Activated CD4-positive, alpha-beta T cell treated with anti-CD3 and anti-CD28 coated beads, Interleukin-2, amount 50 U/mL, for 16 hours (primary cell): ENCODE results near the gene BTBD9.

Experiments
- DNase-seq: peaks from one replicate; pipeline ENCODE4 v3.0.0-alpha.2; 2020

The BTBD9 gene

DNA sequence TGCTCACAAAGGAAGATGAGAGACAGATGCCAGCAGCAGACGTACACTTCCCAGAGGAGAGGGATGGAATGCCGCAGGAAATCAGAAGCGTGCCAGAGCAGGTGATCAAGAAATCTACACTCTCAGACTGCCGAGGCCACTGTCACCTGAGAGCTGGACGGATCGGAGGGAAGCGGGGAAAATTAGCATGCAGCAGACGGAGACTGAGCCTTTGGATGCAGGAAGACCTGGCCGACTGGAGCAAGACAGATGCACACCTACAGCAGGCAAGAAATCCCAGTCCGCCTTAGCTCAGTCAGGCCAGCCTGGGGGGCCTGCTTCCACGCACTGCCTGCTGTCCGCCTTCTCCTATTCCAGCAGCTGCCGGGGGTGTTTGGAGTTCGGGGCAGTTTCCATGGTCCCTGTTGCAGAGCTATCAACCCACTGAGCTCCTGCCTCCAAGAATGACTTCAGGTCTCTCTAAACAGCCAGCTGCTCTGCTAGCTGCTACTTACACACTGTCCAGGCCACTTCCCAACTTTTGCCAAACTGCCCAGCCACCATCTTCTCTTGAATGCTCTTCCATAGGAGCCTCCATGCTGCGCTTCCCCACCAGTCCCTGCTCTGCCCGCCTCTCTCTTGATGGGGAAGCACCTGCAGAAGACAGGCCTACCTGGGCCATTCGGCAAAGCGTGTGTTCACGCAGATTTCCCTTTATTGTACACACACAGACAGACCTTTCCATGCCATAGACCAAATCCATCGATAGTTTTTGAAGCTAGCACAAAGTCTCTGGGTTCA lies 451.7 kb downstream of the BTBD9 start:
- no peak for DNase-seq

DNA sequence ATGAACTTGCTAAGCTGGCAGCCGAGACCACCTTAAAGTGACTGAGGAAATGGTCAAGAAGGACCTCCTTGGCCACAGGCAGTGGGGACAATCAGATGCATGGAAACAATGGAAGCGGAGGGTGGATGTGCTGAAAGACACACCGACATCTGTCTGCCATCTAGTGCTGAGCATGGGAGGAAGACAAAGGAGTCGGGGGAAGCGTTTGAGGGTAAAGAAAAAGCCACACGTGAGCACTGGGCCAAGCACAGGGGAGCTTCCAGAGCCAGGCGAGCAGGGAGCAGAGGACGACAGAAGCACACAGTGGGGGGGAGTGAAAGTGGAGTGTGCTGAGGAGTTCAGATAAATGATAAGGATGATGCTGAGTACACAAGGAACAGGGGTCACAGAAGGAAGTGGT lies 452.4 kb downstream of the BTBD9 start:
- DNase-seq = no peak

DNA sequence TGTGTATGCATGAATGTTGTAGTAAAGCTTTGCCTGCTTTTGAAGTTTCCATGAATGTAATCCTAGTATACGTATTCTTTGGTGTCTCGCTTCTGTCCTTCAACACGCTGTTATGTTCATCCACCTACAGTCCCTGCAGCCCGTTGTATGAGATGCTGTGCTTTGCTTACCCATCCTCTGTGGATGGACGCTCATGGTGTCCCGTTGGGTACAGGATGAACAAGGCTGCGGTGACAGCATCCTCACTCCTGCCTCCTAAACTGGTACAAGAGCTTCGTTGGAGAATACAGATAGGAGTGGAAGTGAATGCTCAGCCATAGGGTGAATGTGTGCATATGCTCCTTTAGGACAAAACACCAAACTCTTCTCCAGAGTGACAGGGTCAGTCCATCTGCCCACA lies 454.0 kb downstream of the BTBD9 start:
- no peak for DNase-seq

DNA sequence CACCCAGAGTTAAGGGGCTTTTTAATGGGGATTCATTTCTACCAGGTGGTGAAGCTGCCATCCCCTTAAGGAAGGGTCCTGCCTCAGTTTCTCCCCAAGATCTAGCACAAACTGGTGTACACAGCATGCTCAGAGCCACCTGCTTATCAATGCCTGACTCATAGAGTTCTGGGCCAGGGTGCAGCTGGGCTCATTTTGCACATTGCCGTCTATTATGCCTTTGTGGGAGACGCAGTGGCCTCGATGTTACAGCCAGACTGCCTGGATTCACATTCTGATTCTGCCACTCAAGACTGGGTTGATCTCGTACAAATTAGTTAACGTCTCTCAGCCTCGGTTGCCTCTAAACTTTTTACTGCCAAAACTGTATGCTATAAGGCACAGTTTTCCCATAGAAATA lies 454.5 kb downstream of the BTBD9 start:
- DNase-seq = no peak

DNA sequence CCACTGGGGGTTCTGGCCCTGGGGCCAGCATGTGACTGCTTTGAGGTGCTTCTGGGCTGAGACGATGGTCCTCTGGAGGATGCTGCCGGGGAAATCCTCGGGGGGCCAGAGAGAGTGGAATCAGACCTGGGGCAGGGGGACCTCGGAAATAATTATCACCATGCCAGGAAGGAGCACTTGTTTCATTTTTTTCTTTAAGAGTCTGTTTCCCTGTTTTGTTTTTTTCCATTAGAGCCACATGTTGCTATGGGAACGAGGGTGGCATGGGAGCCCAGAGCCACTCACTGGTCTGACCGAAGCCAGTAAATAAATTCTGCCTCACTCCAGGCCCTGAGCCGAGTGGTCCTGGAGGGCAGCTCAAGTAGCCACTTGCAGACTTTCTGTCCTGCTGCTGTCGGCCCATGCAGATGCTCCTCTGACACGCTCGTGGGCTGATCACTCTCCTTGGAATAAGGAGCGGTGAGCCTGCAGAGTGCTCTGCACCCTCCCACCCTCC lies 455.1 kb downstream of the BTBD9 start:
- DNase-seq = no peak

DNA sequence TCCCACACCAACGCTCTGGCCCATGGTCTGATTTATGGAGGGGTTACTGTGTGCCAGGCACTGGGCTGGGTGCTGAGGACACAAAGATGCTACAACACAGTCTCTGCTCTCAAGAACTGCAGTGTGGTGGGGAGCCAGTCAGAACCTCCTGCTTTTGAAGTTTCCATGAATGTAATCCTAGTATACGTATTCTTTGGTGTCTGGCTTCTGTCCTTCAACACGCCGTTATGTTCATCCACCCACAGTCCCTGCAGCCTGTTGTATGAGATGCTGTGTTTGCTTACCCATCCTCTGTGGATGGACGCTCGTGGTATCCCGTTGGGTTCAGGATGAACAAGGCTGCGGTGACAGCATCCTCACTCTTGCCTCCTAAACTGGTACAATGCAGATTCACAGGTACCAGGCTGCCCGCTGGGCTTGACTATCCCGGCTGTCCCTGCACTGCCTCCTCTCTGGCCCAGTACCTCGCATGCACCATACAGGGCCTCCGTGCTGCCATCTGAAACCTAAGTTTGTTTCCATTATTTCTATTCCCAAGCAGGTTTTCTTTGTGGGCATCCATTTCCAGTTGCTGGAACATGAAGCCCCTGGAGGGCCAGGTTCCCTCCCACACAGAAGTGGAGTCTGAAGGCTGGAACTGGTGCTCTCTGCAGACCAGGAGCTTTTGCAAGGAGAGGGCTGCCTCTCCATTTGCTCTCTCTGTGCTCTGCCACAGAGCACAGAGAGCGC lies 455.7 kb downstream of the BTBD9 start:
- DNase-seq = no peak

DNA sequence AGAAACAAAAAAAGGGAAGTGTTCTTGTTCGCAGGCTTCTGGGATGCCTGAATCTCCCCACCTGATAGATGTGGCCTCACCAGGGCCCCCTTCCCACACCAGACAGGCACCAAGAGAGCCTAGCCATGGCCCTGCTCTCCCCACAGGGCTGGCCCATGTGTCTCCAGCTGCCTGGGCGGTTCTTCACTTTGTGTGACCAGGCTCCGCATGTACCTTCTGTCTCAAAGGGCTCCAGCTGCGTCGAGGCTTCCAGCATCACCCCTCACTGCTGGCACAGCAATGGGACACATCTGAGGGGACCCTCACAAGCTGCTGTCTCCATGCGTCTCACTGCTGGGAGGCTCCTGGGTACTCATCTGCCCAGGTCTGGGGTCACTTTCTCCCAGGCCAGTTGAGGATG lies 457.3 kb downstream of the BTBD9 start:
- no peak for DNase-seq

DNA sequence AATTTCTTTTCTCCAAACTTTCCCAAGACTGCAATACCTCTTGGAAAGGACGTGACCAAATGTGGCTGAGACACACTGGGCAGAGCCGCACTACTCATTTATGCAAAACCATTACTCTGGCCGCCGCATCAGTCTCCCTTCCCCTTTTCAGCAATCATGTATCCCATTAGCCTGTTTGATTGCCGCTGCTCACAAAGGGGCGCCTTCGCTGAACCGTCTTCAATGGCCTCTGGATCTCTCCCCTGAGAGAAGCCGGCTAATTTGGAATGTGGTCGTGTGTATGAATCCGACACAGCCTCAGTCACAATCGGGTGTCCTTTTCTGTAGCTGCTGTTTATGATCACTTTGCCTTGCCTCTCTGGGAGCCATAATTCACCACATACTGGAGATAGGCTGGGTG lies 459.1 kb downstream of the BTBD9 start:
- DNase-seq = no peak

DNA sequence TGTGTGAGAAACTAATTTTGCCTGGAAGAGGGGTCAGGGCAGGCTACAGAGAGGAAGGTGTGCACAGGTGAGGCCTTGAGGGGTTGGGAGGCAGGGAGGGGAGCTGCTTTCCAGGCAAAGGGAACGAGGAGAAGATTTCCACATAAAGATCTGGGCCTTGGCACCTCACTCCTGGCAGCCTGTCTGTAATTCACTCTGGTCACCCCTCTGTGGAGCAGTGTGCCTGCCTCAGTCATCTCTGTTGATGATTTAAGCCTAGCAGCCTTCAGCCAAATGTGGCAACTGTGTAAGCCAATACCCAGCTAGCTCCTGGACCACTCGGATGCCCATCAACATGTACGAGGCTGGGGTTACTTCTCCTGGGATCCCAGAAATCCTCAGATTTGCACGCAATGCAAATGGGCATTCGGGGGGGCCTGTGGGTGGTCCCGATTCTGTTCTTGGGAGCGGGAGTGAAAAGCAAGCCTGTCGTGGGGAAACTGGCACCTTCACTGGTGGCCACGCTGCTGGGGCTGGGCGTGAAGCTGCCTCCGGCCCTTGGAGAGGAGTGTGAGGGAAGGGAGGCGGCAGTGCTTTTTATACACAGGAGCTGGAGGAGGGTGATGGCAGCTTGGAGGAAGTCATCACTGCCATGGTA lies 459.8 kb downstream of the BTBD9 start:
- no peak for DNase-seq

DNA sequence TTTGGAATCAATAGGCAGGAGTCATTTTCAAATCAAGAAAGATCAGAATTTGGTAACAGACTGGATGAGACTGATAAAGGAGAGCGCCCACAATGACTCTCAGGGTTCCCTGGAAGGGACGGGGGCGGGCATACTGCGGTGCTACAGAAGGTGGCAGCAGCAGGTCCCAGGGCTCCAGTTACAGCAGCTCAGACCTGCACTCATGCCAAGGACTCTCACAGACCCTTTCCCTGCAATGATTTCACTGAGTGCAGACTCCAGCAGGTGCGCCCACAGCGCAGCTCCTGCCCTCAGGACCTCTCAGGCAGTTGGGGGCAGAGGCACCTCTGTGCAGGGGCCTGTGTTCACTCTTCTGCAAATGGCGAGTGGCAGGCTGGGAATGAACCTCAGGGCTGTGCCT lies 460.4 kb downstream of the BTBD9 start:
- no peak for DNase-seq

DNA sequence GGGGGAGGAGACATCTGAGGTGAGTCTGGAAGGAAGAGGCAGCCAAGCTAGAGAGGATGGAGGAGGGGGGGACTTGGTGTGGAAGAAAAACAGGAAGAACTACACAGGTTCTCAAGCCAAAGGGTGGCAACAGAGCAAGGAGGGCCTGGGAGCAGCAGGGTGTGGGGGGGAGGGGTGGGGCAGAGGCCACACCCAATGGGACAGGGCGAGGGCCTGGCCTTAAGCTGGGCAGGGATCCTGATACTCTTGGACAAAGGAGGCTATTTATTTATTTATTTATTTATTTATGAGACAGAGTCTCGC lies 461.2 kb downstream of the BTBD9 start:
- no peak for DNase-seq

DNA sequence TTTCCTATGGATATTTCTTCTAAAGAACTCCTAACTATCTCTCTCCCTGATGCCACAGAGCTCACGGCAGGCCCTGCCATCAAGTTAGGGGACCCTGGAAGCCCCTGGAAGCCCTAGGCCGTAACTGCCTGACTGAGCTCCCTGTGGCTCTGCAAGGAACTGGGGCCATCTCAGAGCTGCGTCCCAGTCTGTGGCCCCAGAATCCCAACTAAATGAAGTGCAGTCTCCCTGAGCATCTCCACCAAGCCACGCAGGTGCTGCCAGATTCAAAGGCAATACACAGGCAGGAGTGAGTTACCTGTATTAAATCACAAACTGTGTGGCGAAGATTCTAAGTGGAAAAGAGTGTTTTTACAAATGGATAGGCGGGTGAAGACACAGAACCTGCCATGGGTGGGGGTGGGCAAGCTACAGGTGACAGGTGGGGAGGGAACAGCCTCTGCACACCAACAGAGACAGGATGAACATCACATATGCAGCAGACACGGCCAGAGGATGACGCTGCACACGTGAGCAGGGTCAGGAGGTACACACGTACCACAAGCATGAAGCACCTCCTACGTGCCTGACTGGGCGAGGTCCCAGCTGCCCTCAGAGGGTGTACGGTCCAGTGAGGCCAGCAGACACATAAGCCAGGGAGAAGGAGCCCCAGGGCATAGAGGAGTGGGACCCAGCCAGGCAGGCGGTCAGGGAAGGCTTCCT lies 461.7 kb downstream of the BTBD9 start:
- DNase-seq = no peak

DNA sequence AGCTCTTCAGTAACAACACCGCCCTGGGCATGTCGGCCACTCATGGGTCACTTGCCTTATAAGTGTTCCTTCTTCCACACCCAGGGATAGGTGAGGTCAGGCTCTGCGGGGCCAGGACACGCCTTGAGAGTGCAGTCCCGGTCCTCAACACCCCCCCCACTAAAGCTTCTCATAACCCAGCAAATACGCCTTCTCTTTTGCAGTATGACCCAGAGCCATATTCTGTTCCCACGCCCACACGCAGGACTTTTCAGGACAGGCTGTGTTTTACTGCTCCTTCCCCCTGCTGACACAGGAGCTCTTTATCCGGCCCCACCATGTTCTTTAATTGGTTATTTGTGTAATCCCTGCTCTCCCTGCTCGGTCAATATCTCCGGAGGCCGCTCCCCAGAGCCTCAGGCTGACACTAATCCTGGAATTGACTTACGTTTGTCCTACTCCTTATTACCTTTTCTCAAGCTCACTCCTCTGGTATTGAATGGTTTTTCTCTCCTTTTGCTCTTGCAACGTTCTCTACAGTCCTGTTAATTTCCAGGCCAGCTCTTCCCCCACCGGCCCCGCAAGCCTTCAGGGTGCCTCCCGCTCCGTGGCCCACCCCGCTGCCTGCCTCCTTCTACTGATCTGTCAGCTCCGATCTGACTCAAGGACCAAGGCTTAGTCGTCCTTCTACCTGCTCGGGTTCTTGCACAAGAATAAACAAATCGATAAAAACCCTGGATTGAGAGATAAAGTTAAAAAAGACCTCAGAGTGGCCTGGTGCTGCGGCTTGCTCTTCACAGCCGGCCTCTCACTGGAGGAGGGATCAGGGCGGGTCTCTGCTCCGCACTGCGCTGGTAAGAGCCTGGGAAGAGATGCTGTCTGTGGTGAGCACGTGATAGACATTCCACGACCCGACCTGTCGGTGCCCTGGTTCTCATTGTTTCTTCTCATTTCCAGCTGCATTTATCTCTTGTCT lies 462.7 kb downstream of the BTBD9 start:
- no peak for DNase-seq

DNA sequence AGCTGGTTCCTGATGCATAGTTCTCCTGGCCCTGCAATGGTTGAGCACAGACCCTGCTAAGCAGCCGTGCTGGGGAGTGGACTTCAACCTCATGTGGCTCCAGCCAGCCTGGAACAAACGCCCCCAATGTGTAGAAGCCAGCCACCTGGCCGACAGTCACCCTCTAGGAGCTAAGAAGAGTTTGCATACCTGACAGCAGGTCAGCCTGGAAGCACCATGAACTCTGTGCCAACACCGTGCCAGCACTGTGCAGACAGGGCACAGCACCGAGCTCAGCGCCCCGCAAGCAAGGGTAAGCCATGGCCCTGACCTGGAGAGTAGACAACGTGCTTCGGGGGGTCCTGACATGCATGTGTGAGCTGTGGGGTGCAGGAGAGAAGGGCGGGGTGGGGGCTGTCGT lies 463.9 kb downstream of the BTBD9 start:
- no peak for DNase-seq

DNA sequence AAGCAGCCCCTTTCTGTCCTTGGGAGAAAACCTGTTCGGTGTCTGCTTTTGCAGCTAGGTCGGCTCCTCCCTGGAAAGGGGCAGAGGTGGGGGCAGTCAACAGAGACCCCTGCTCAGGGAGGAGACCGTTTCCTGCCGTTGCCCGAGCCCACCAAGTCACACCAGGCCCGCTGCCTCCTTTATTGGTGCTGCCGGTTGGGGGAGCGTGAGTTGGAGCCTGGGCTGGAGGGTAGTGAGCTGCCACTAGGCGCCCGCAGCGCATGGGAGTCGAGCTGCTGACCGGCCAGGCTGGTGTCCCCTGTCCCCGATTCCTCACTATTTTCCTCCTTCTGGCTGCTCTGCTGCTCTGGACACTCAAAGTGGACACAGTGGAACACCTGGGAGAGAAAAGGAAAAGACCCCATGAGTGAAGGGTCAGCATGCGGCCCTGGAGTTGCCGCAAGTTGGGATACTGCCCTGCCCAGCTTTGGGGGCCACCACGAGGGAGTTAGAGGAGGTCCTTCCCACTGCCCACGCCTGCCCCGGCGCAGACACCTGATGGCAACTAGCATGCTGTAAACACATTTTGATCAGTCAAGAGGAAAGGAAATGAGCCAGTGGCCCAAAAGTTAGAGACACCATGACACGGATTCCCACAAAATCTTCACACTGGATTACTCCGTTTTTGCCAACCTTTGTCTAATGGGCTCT lies 464.8 kb downstream of the BTBD9 start:
- no peak for DNase-seq

DNA sequence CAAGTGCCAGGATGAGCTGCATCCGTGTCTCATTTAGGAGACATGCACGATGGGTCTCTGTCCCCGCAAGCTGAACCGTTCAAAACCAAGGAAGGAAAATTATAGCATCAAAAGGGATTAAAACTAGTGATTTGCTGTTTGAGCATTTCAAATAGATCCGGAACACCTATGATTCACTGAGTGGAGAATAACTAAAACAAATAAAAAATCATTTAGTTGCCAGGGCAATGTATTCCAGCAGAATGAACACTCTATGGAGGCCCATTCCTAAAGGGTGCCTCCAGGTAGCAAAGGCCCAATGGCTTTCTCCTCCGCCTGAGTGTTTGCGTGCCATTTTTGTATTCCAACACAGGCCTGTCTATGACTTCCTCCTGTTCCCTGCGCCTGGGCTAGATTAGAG lies 465.4 kb downstream of the BTBD9 start:
- DNase-seq = no peak

DNA sequence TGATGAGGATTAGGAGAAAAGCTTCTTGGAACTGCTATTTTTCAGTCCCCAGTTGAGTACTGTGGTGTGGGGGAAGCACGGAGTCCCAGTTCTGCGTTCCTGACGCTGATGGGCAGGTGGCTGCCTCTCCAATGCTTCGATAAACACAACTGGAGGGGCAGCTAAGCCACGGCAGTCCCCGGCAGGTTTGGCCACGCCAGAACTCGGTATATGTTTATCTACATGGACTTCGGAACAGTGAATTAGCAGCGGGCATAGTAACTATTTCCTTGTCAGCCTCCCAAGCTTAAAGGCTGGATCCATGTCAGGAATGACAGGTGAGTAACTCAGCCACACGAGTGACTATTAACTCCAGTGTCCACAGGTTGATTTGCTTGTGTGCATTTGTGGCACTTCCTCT lies 465.8 kb downstream of the BTBD9 start:
- no peak for DNase-seq

DNA sequence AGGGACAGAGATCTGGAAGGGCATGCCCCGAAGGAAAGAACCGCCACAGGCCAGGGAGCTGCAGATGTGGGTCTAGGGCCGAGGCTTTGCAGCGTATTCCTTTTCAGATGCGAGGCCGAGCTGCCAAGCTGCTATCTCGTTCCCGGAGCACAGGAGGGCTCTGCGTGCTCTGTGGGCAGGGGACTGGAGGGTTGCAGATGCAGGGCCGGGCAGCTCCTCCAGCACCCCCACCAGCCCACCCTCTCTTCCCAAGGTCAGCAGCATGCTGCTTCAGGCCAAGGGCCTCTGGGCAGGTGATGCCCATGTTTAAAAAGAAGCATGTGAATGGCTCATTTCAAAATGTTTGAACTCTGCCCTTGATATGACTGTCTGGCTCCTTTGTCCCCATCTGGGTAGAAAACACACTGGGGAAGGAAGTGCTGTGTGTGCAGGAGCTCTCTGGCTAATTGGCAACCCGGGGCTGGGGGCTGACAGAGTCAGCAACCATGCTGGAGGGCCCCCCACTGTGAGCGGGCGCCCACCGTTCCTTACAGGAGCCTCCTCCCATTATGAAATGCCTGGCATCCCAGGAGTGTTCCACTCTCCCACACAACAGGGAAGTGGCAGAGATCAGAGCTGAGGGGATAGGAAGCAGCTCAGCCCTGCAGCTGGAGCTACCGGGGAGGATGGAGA lies 466.9 kb downstream of the BTBD9 start:
- no peak for DNase-seq

DNA sequence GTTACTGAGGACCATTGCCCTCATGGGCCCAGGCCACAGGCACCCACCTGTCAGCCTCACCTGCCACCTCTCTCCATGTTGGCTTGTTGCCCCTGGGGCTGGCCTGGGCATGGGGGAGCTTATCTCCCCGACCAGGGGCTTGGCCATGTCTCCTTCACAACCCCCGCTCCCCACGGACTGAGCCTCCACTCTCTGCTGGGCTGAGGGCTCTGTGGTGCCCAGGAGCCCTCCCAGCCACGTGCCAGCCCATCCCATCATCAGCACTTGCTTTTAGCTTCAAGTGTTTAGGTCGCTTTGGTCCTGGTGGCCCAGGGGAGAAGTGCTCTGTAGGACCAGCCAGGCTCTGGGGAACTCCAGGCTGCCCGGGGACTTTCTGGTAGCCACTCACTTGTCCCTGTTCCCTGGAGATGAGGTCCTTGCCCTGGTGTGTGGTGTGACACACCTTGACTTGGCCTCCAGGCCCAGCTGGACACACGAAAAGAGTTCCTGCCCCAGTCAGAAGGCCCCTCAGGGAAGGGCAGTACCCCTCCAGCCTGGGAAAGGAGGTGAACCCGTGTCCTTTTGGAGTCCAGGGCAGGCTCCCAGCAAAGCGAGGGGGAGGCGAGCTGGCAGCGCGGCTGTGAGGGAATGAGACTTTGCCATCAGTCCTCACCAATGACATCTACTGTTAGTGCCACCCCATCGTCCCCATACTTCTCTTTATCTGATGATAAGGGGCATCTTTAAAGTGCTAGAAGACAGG lies 467.6 kb downstream of the BTBD9 start:
- DNase-seq = no peak

DNA sequence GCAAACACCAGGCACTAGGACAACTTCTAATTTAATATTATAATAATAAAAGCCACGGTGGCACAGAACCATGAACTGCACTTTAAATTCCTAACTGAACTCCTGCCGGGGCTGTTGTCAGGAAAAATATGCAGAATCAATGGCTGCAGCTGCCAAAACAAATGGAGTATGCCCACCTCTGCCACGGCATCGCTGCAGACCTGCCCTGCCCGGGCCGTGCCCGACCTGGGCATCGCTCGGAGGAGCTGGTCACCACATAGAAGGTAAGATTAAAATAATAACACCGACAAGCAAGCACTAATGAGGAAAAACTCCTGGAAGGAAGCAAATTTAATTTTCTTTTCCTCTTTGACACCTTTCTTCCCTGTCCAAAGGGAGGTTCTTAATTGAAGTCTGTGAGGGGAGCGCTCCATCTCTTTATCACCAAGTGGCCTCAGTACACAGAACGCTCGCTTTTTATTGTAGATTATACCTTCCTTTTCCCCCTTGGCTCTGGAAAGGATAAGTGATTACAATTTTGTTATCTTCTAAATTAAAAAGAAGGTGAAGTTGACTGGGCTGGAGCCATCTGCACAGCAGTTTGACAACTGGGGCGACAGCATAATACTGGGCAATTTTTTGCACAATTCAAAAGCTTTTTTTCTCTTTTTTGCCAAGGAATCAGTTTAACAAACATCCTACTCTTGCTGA lies 468.9 kb downstream of the BTBD9 start:
- no peak for DNase-seq
